Hepatocyte (in vitro differentiated cells): Measurements from ENCODE around the gene RUVBL2. TPM values are rescaled to one million over a fixed set of nuclear protein-coding genes. Genes with fewer than 3 reads are reported as not detected.

ENCODE experiments used
- DNase-seq: peaks from one replicate; pipeline ENCODE4 v3.0.0-alpha.2; 2016; ENCODE audit warnings: low spot score
- H2AFZ ChIP-seq: fragments of 200-600 bp; sonication (generic); 2 replicates; pipeline ENCODE4 v1.6.0; 2016; ENCODE audit warnings: antibody characterized with exemption, mild to moderate bottlenecking
- H3K27ac ChIP-seq: fragments of 200-600 bp; sonication (generic); 2 replicates; pipeline ENCODE4 v1.5.1; 2016; ENCODE audit warnings: mild to moderate bottlenecking
- H3K27me3 ChIP-seq: fragments of 200-600 bp; sonication (generic); 2 replicates; pipeline ENCODE4 v1.6.1; 2016
- H3K36me3 ChIP-seq: fragments of 200-600 bp; sonication (generic); replicated peaks from 2 replicates; pipeline ENCODE4 v1.5.1; 2016; ENCODE audit warnings: low read depth; ENCODE audit not compliant: insufficient read depth
- H3K4me1 ChIP-seq: fragments of 200-600 bp; sonication (generic); 2 replicates; pipeline ENCODE4 v1.5.1; 2016; ENCODE audit warnings: mild to moderate bottlenecking, moderate library complexity; ENCODE audit not compliant: insufficient read depth
- H3K4me2 ChIP-seq: fragments of 200-600 bp; sonication (generic); 2 replicates; pipeline ENCODE4 v1.6.0; 2016
- H3K4me3 ChIP-seq: fragments of 200-600 bp; sonication (generic); 2 replicates; pipeline ENCODE4 v1.5.1; 2016; ENCODE audit warnings: mild to moderate bottlenecking
- H3K79me2 ChIP-seq: fragments of 200-600 bp; sonication (generic); 2 replicates; pipeline ENCODE4 v1.6.0; 2017; ENCODE audit warnings: mild to moderate bottlenecking
- H3K9me2 ChIP-seq: fragments of 200-600 bp; sonication (generic); replicated peaks from 2 replicates; pipeline ENCODE4 v1.6.0; 2017; ENCODE audit warnings: mild to moderate bottlenecking; ENCODE audit not compliant: insufficient read depth
- H3K9me3 ChIP-seq: fragments of 200-600 bp; sonication (generic); 2 replicates; pipeline ENCODE4 v1.5.1; 2016; ENCODE audit warnings: low read depth, mild to moderate bottlenecking
- H4K20me1 ChIP-seq: fragments of 200-600 bp; sonication (generic); 2 replicates; pipeline ENCODE4 v1.6.0; 2016; ENCODE audit warnings: mild to moderate bottlenecking; ENCODE audit not compliant: insufficient read depth, poor library complexity, severe bottlenecking
- CTCF ChIP-seq: fragments of 200-600 bp; sonication (generic); IDR thresholded peaks from 2 replicates; pipeline ENCODE4 v1.5.1; 2016; ENCODE audit warnings: antibody characterized with exemption, mild to moderate bottlenecking; ENCODE audit not compliant: poor library complexity
- EZH2 ChIP-seq: fragments of 200-600 bp; sonication (generic); IDR thresholded peaks from 2 replicates; pipeline ENCODE4 v1.6.1; 2016; ENCODE audit warnings: antibody characterized with exemption, mild to moderate bottlenecking, borderline replicate concordance
- EZH2phosphoT487 ChIP-seq: fragments of 200-600 bp; sonication (generic); IDR thresholded peaks from one replicate; pipeline ENCODE4 v1.6.1; 2018; ENCODE audit warnings: antibody characterized with exemption, mild to moderate bottlenecking, low read depth, moderate library complexity; ENCODE audit not compliant: unreplicated experiment, severe bottlenecking
- WGBS: methylation state at CpG from one replicate; pipeline ENCODE4 v1.1.6; 2016; ENCODE audit warnings: low lambda C conversion rate; ENCODE audit errors: missing lambda C conversion rate; 5-methylcytosine and 5-hydroxymethylcytosine counted together
- polyA plus RNA-seq: library from polyadenylated mRNA; unstranded; fragments of >200 nt; fragmentation: Nextera tagmentation; extraction: Ambion mirVana; gene quantifications from 2 replicates; pipeline ENCODE4 v1.2.1, GENCODE V29; 2016
- total RNA-seq: library from RNA; depleted of rRNA; stranded (reverse); fragments of >200 nt; gene quantifications from 2 replicates; pipeline ENCODE4 v1.2.3, GENCODE V29; 2014

The RUVBL2 gene
- total and polyA plus RNA-seq, 2 experiments from 2014 or later, result 72.1 to 84.9 TPM

- no peak overlapping the region for H3K4me3 ChIP-seq
- H2AFZ ChIP-seq, result no peak overlapping the region
- no peaks in the 10 kb centered on the region for H3K27me3 ChIP-seq
- H4K20me1 ChIP-seq, result peaks cover 4% of the 10 kb centered on the region
- no peaks in the 10 kb centered on the region for H3K9me3 ChIP-seq
- DNase-seq, result no peak
- H3K27ac ChIP-seq, result peak overlapping the region; percentile 94
- TF ChIP-seq CTCF (no peak), EZH2 (no peak), EZH2phosphoT487 (no peak)
- H3K4me1 ChIP-seq, result peaks cover 18% of the 10 kb centered on the region
- 92% methylated on average over 18 of the region's 22 CpGs for WGBS
- H3K9me2 ChIP-seq, result no peaks in the 10 kb centered on the region
- peaks cover 52% of the 10 kb centered on the region for H3K79me2 ChIP-seq
- H3K36me3 ChIP-seq, result no peaks in the 10 kb centered on the region
- peak overlapping the region; percentile 94 for H3K4me2 ChIP-seq
Measured at GRCh38 chr19:48991011-48991609, 2.6 kb upstream of the RUVBL2 start.

GRCh38 chr19:48991873-48992580, 1.7 kb upstream of the RUVBL2 start:
- Histone ChIP-seq H3K79me2 (peaks cover 62% of the 10 kb centered on the region), H3K9me2 (no peaks in the 10 kb centered on the region), H3K4me2 (peak overlapping the region; percentile 94), H3K27me3 (no peaks in the 10 kb centered on the region), H3K27ac (peak overlapping the region; percentile 94), H2AFZ (peak overlapping the region; percentile 16), H3K36me3 (no peaks in the 10 kb centered on the region), H3K4me1 (peaks cover 18% of the 10 kb centered on the region), H3K9me3 (no peaks in the 10 kb centered on the region), H3K4me3 (peak overlapping the region; percentile 47), H4K20me1 (peaks cover 4% of the 10 kb centered on the region)
- 25% methylated on average over 6 of the region's 8 CpGs for WGBS
- no peak for TF ChIP-seq CTCF
- TF ChIP-seq EZH2phosphoT487, result no peak
- TF ChIP-seq EZH2, result no peak
- DNase-seq, result peak; percentile 88

- peak overlapping the region; percentile 94 for H3K27ac ChIP-seq
- no peak for TF ChIP-seq EZH2
- TF ChIP-seq EZH2phosphoT487, result no peak
- TF ChIP-seq CTCF, result no peak
- DNase-seq, result no peak
- H4K20me1 ChIP-seq, result peaks cover 4% of the 10 kb centered on the region
- H3K4me1 ChIP-seq, result peaks cover 18% of the 10 kb centered on the region
- no peaks in the 10 kb centered on the region for H3K27me3 ChIP-seq
- 1% methylated on average over 20 of the region's 20 CpGs for WGBS
- no peaks in the 10 kb centered on the region for H3K9me3 ChIP-seq
- H2AFZ ChIP-seq, result peak overlapping the region; percentile 16
- H3K4me2 ChIP-seq, result peak overlapping the region; percentile 94
- H3K4me3 ChIP-seq, result peak overlapping the region; percentile 47
- no peaks in the 10 kb centered on the region for H3K9me2 ChIP-seq
- peaks cover 68% of the 10 kb centered on the region for H3K79me2 ChIP-seq
- no peaks in the 10 kb centered on the region for H3K36me3 ChIP-seq
Measured at GRCh38 chr19:48992581-48993174, 1.0 kb upstream of the RUVBL2 start.
